Esophagus muscularis mucosa (tissue), 4 donors: ENCODE data around the gene MFRP.

Source experiments
- EP300 ChIP-seq: sonication (generic); formaldehyde crosslinking; IDR thresholded peaks from one replicate; pipeline ENCODE4 v1.6.1; 2017; ENCODE audit warnings: antibody characterized with exemption
- POLR2A ChIP-seq: fragments of 450-650 bp; IDR thresholded peaks from one replicate; pipeline ENCODE4 v1.6.1; 2017; ENCODE audit warnings: antibody characterized with exemption, moderate library complexity, mild to moderate bottlenecking, low read depth
- TF ChIP-seq, protein P1 (sequence below), 3 experiments: fragments of 200-600 bp in 2 of 3; fragments of 450-650 bp in 1 of 3; sonication (generic) in 2 of 3; IDR thresholded peaks; one replicate each; pipeline ENCODE4 v1.5.1; 2017 to 2019; ENCODE audit warnings: antibody characterized with exemption in 3 of 3, mild to moderate bottlenecking in 2 of 3, moderate library complexity in 1 of 3

GRCh38 chr11:119369132-119369925 lies 22.8 kb upstream of the MFRP start:
- TF ChIP-seq EP300 (no peak), POLR2A (no peak)
- TF ChIP-seq, protein P1, sequence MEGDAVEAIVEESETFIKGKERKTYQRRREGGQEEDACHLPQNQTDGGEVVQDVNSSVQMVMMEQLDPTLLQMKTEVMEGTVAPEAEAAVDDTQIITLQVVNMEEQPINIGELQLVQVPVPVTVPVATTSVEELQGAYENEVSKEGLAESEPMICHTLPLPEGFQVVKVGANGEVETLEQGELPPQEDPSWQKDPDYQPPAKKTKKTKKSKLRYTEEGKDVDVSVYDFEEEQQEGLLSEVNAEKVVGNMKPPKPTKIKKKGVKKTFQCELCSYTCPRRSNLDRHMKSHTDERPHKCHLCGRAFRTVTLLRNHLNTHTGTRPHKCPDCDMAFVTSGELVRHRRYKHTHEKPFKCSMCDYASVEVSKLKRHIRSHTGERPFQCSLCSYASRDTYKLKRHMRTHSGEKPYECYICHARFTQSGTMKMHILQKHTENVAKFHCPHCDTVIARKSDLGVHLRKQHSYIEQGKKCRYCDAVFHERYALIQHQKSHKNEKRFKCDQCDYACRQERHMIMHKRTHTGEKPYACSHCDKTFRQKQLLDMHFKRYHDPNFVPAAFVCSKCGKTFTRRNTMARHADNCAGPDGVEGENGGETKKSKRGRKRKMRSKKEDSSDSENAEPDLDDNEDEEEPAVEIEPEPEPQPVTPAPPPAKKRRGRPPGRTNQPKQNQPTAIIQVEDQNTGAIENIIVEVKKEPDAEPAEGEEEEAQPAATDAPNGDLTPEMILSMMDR (IDR thresholded peaks at IDR 0.05), result no peak
